WTC11 (cell line): Measurements from ENCODE around the gene GLT6D1. TPM values are rescaled to one million over a fixed set of nuclear protein-coding genes. Genes with fewer than 3 reads are reported as not detected.

ENCODE experiments used
- ATAC-seq: fragments of 200-7000 bp; cut with Tn5 transposase; 2 replicates; pipeline ENCODE4 v1.10.0; 2021; ENCODE audit warnings: mild to moderate bottlenecking, moderate library complexity
- CTCF ChIA-PET: fragments of 300-600 bp; sonication (Branson Sonifier 250); formaldehyde crosslinking; loops from one replicate; lab custom pipeline; 2021; ENCODE audit warnings: antibody characterized with exemption; lab: Charles Lee
- POLR2A ChIA-PET: fragments of 350-600 bp; sonication (Branson Sonifier 250); formaldehyde crosslinking; loops from one replicate; lab custom pipeline; 2021; ENCODE audit warnings: antibody characterized with exemption; lab: Charles Lee
- DNase-seq: peaks from one replicate; pipeline ENCODE4 v3.0.0; 2021; ENCODE audit warnings: low spot score
- H3K27ac Mint-ChIP-seq: 2 replicates; pipeline ENCODE4 v1.8.0; 2021; ENCODE audit warnings: mixed read lengths
- H3K27me3 Mint-ChIP-seq: 2 replicates; pipeline ENCODE4 v1.8.0; 2021; ENCODE audit warnings: low read depth, mild to moderate bottlenecking, moderate library complexity, mixed read lengths
- H3K36me3 Mint-ChIP-seq: 2 replicates; pipeline ENCODE4 v1.8.0; 2021; ENCODE audit warnings: mixed read lengths
- H3K4me1 Mint-ChIP-seq: 2 replicates; pipeline ENCODE4 v1.8.0; 2022; ENCODE audit warnings: mixed read lengths
- H3K4me3 Mint-ChIP-seq: 2 replicates; pipeline ENCODE4 v1.8.0; 2021; ENCODE audit warnings: mild to moderate bottlenecking, moderate library complexity, mixed read lengths
- H3K9me3 Mint-ChIP-seq: 2 replicates; pipeline ENCODE4 v1.8.0; 2021; ENCODE audit warnings: mixed read lengths
- AR ChIP-seq: fragments of 250-450 bp; sonication (Bioruptor Pico); IDR thresholded peaks from 2 replicates; pipeline ENCODE4 v1.9.0; 2021; ENCODE audit warnings: mild to moderate bottlenecking
- ATF3 ChIP-seq: sonication (generic); formaldehyde crosslinking; conservative IDR thresholded peaks from 2 replicates; pipeline ENCODE4 v1.8.1; 2022; ENCODE audit warnings: mild to moderate bottlenecking, missing genetic modification reagents
- E2F5 ChIP-seq: sonication (generic); formaldehyde crosslinking; IDR thresholded peaks from 2 replicates; pipeline ENCODE4 v1.8.1; 2022; ENCODE audit warnings: mild to moderate bottlenecking, moderate library complexity, missing genetic modification reagents
- ERG ChIP-seq: fragments of 250-450 bp; sonication (Bioruptor Pico); IDR thresholded peaks from 2 replicates; pipeline ENCODE4 v1.8.0; 2021; ENCODE audit warnings: mild to moderate bottlenecking
- ETV6 ChIP-seq: sonication (generic); formaldehyde crosslinking; IDR thresholded peaks from 2 replicates; pipeline ENCODE4 v1.8.1; 2022; ENCODE audit warnings: mild to moderate bottlenecking, missing genetic modification reagents
- JAZF1 ChIP-seq: fragments of 250-450 bp; sonication (Bioruptor Pico); IDR thresholded peaks from 2 replicates; pipeline ENCODE4 v1.9.0; 2021; ENCODE audit warnings: moderate library complexity, mild to moderate bottlenecking, inconsistent platforms
- MAX ChIP-seq: sonication (generic); formaldehyde crosslinking; IDR thresholded peaks from 2 replicates; pipeline ENCODE4 v1.8.0; 2022; ENCODE audit warnings: mild to moderate bottlenecking, missing genetic modification reagents
- MXD4 ChIP-seq: fragments of 250-450 bp; sonication (Bioruptor Pico); IDR thresholded peaks from 2 replicates; pipeline ENCODE4 v1.8.0; 2021; ENCODE audit warnings: mild to moderate bottlenecking, moderate library complexity, borderline replicate concordance
- PRDM15 ChIP-seq: sonication (generic); formaldehyde crosslinking; IDR thresholded peaks from 2 replicates; pipeline ENCODE4 v1.8.0; 2022; ENCODE audit warnings: missing genetic modification reagents
- PREB ChIP-seq: sonication (generic); formaldehyde crosslinking; IDR thresholded peaks from 2 replicates; pipeline ENCODE4 v1.8.1; 2022; ENCODE audit warnings: mild to moderate bottlenecking, missing genetic modification reagents, moderate library complexity, borderline replicate concordance
- TEAD1 ChIP-seq: sonication (generic); formaldehyde crosslinking; IDR thresholded peaks from 2 replicates; pipeline ENCODE4 v1.8.0; 2022; ENCODE audit warnings: mild to moderate bottlenecking, missing genetic modification reagents
- TP53 ChIP-seq: sonication (generic); formaldehyde crosslinking; IDR thresholded peaks from 2 replicates; pipeline ENCODE4 v1.8.1; 2023; ENCODE audit warnings: mild to moderate bottlenecking, missing genetic modification reagents
- USF2 ChIP-seq: sonication (generic); formaldehyde crosslinking; IDR thresholded peaks from 2 replicates; pipeline ENCODE4 v1.8.1; 2023; ENCODE audit warnings: mild to moderate bottlenecking, missing genetic modification reagents, moderate library complexity
- ZNF263 ChIP-seq: sonication (generic); formaldehyde crosslinking; IDR thresholded peaks from 2 replicates; pipeline ENCODE4 v1.8.1; 2022; ENCODE audit warnings: low read depth, mild to moderate bottlenecking, moderate library complexity, missing genetic modification reagents
- ZNF396 ChIP-seq: fragments of 250-450 bp; sonication (Bioruptor Pico); IDR thresholded peaks from 2 replicates; pipeline ENCODE4 v1.8.0; 2021; ENCODE audit warnings: mild to moderate bottlenecking, moderate library complexity, borderline replicate concordance
- ZNF512 ChIP-seq: sonication (generic); formaldehyde crosslinking; IDR thresholded peaks from 2 replicates; pipeline ENCODE4 v1.8.1; 2022; ENCODE audit warnings: missing genetic modification reagents, borderline replicate concordance
- total RNA-seq: library from RNA; stranded (reverse); gene quantifications from 3 replicates; pipeline ENCODE4 v1.2.3, GENCODE V29; 2021

Gene GLT6D1
- total RNA-seq, 1 experiment from 2014 or later = 0.37 TPM

- DNase-seq (no peak), ATAC-seq (no peak)
- TF ChIP-seq JAZF1 (CRISPR knock-in tag) = no peak
- no peak for TF ChIP-seq ZNF512
- no peak for TF ChIP-seq TP53 (CRISPR knock-in tag)
- no peak for TF ChIP-seq PRDM15
- TF ChIP-seq ZNF263 (CRISPR knock-in tag) = no peak
- no peak for TF ChIP-seq E2F5 (CRISPR knock-in tag)
- TF ChIP-seq ZNF396 (CRISPR knock-in tag) = no peak
- no peak for TF ChIP-seq PREB (CRISPR knock-in tag)
- Mint-ChIP-seq H3K36me3 (peaks cover 47% of the 10 kb centered on the region), H3K9me3 (peaks cover 35% of the 10 kb centered on the region), H3K27ac (no peak overlapping the region), H3K4me3 (no peak overlapping the region), H3K27me3 (no peaks in the 10 kb centered on the region; the same call in 1 of the 2 replicates), H3K4me1 (peaks cover 6% of the 10 kb centered on the region)
- ChIA-PET CTCF (interaction anchor here (1.5 kb wide), 1 partner anchor 14 kb away, joined by 4 read pairs; no protein-coding TSS in a partner anchor), POLR2A (no interaction called here)
These were observed 18.1 kb upstream of the GLT6D1 start for GRCh38 chr9:135657416-135657815.

- H3K4me1 Mint-ChIP-seq = peaks cover 3% of the 10 kb centered on the region
- H3K36me3 Mint-ChIP-seq = peaks cover 65% of the 10 kb centered on the region
- CTCF ChIA-PET = no interaction called here
- ATAC-seq = no peak
- POLR2A ChIA-PET = no interaction called here
- no peak for DNase-seq
- no peak overlapping the region for H3K4me3 Mint-ChIP-seq
- H3K27ac Mint-ChIP-seq = no peak overlapping the region
- peaks cover 5% of the 10 kb centered on the region for H3K27me3 Mint-ChIP-seq
- H3K9me3 Mint-ChIP-seq = peaks cover 50% of the 10 kb centered on the region
- no peak for TF ChIP-seq MAX (CRISPR knock-in tag)
- TF ChIP-seq ATF3 (CRISPR knock-in tag) = no peak
- TF ChIP-seq USF2 (CRISPR knock-in tag) = no peak
- TF ChIP-seq ZNF263 (CRISPR knock-in tag) = no peak
- no peak for TF ChIP-seq AR
- no peak for TF ChIP-seq JAZF1 (CRISPR knock-in tag)
- no peak for TF ChIP-seq E2F5 (CRISPR knock-in tag)
- TF ChIP-seq ETV6 (CRISPR knock-in tag) = no peak
- no peak for TF ChIP-seq TEAD1
- no peak for TF ChIP-seq ERG (CRISPR knock-in tag)
- no peak for TF ChIP-seq MXD4 (CRISPR knock-in tag)
These were observed 16.0 kb upstream of the GLT6D1 start for GRCh38 chr9:135655317-135655716.
